Loucy (cell line): ENCODE measurements around the gene NBPF6.

Source experiments
- EZH2phosphoT487 ChIP-seq: fragments of 200-600 bp; IDR thresholded peaks from 2 replicates; pipeline ENCODE4 v1.6.1; 2018; ENCODE audit warnings: antibody characterized with exemption, mild to moderate bottlenecking, moderate library complexity, borderline replicate concordance
- TF ChIP-seq, protein P1 (sequence below): fragments of 200-600 bp; sonication (generic); conservative IDR thresholded peaks from 2 replicates; pipeline ENCODE4 v1.5.1; 2014; ENCODE audit warnings: mild to moderate bottlenecking, antibody characterized with exemption, low read length

DNA sequence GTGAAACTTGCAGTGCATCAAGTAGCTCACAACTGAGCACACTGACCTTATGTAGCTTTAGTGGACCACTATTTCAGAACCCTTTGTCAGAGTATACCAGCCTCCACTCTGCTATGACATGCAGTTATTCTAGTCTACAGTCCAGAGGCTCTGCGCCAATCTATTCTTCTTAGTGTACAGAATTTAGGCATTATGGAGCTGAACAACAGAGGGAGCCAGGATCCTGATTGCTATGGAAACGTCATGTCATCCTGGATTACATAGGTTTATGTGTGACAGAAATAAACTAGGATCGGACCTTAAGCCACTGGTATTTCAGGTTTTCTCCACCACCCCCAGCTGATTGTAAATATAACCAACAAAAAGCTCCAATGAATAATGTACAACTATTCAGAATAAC lies 61.6 kb downstream of the NBPF6 start:
- TF ChIP-seq, protein P1, sequence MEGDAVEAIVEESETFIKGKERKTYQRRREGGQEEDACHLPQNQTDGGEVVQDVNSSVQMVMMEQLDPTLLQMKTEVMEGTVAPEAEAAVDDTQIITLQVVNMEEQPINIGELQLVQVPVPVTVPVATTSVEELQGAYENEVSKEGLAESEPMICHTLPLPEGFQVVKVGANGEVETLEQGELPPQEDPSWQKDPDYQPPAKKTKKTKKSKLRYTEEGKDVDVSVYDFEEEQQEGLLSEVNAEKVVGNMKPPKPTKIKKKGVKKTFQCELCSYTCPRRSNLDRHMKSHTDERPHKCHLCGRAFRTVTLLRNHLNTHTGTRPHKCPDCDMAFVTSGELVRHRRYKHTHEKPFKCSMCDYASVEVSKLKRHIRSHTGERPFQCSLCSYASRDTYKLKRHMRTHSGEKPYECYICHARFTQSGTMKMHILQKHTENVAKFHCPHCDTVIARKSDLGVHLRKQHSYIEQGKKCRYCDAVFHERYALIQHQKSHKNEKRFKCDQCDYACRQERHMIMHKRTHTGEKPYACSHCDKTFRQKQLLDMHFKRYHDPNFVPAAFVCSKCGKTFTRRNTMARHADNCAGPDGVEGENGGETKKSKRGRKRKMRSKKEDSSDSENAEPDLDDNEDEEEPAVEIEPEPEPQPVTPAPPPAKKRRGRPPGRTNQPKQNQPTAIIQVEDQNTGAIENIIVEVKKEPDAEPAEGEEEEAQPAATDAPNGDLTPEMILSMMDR = no peak
- no peak for TF ChIP-seq EZH2phosphoT487
